Esophagus squamous epithelium (tissue), 5 donors: ENCODE data around the gene PERM1. TPM values are rescaled to one million over a fixed set of nuclear protein-coding genes. Genes with fewer than 3 reads are reported as not detected.
"Not testable (repeated sequence)": the region's sequence is repeated elsewhere in the genome, so short reads cannot be mapped to it uniquely, and the experiment has no call there.

Experiments
- DNase-seq: peaks from one replicate; lab custom pipeline; 2025; lab: John Stamatoyannopoulos, UW
- H3K27ac ChIP-seq, 4 donors: fragments of 200-600 bp; sonication (generic); one replicate each; pipeline ENCODE4 v1.5.1; 2016 to 2019; ENCODE audit warnings: mild to moderate bottlenecking in 1 of 4
- H3K27me3 ChIP-seq, 4 donors: fragments of 200-600 bp; sonication (generic); 1 replicate in 3 of 4; 2 replicates in 1 of 4; pipeline versions ENCODE4 v1.5.1 to v1.6.0; 2017 to 2021; ENCODE audit warnings: antibody characterized with exemption in 1 of 4
- H3K36me3 ChIP-seq, 3 donors: fragments of 200-600 bp; sonication (generic); one replicate each; pipeline ENCODE4 v1.5.1; 2016 to 2019
- H3K4me1 ChIP-seq, 3 donors: fragments of 200-600 bp; sonication (generic); one replicate each; pipeline ENCODE4 v1.5.1; 2017 to 2019
- H3K4me3 ChIP-seq, 4 donors: fragments of 200-600 bp; sonication (generic); 1 replicate in 3 of 4; 2 replicates in 1 of 4; pipeline ENCODE4 v1.5.1; 2016 to 2019; ENCODE audit warnings: mild to moderate bottlenecking in 2 of 4, moderate library complexity in 1 of 4
- H3K9me3 ChIP-seq, 3 donors: fragments of 200-600 bp; sonication (generic); one replicate each; pipeline ENCODE4 v1.5.1; 2016 to 2019
- CTCF ChIP-seq, 6 experiments: fragments of 450-650 bp in 4 of 6; fragments of 200-600 bp in 2 of 6; sonication (generic) in 2 of 6; IDR thresholded peaks; one replicate each; pipeline ENCODE4 v1.5.1; 2016 to 2019; ENCODE audit warnings: antibody characterized with exemption in 6 of 6, mild to moderate bottlenecking in 4 of 6, moderate library complexity in 4 of 6
- POLR2A ChIP-seq, 4 donors: fragments of 450-650 bp; IDR thresholded peaks; one replicate each; pipeline ENCODE4 v1.6.1; 2017; ENCODE audit warnings: antibody characterized with exemption in 4 of 4, mild to moderate bottlenecking in 4 of 4, moderate library complexity in 3 of 4
- WGBS, 2 donors: methylation state at CpG; one replicate each; pipeline ENCODE4 v1.1.5; 2018; 5-methylcytosine and 5-hydroxymethylcytosine counted together
- intact Hi-C: fragments of 100-400 bp; cut with DNase I; formaldehyde crosslinking; loops from one replicate; pipeline ENCODE4 v1.15.0; 2022
- total RNA-seq, 4 donors: library from RNA; depleted of rRNA; stranded (reverse); fragments of >200 nt; gene quantifications; one replicate each; pipeline ENCODE4 v1.1.0, GENCODE V29; 2016
- donor health status: DM: yes; HTN: yes; CAD: no.

The PERM1 gene
- total RNA-seq, 4 donors from 2014 or later, result not detected

DNA sequence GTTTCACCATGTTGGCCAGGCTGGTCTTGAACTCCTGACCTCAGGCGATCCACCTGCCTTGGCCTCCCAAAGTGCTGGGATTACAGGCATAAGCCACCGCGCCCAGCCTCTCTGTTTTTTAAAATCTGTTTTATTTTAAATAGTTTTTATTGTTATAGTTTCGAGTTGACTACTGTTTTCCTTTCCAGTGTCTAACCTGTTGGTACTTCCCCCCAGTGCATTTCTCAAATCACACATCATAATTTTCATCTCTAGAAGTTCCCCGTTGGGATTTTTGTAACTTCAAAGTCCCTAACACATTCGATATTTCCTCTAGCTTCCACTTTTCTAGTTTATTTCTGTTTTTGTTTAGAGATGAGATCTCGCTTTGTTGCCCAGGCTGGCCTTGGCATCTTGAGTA is 10.5 kb upstream of the PERM1 start:
- DNase-seq, result no peak
- Histone ChIP-seq H3K36me3 (no peaks in the 10 kb centered on the region), H3K4me3 (no peak overlapping the region), H3K27me3 (peaks cover 0 to 64% (median 0%) of the 10 kb centered on the region in 4 donors), H3K27ac (no peak overlapping the region), H3K9me3 (peaks cover 0 to 14% (median 6%) of the 10 kb centered on the region in 3 donors), H3K4me1 (peaks cover 0 to 7% (median 0%) of the 10 kb centered on the region in 3 donors)
- intact Hi-C loops, result no loop called here
- 72 to 86% methylated on average over 7 of the region's 7 CpGs for WGBS, 2 donors
- no peak for TF ChIP-seq POLR2A (IDR thresholded peaks at IDR 0.05)
- no peak for TF ChIP-seq CTCF (IDR thresholded peaks at IDR 0.05)

GRCh38 chr1:991895-992294 is 10.0 kb upstream of the PERM1 start:
- Histone ChIP-seq H3K27ac (no peak overlapping the region), H3K4me1 (peaks cover 0 to 5% (median 0%) of the 10 kb centered on the region in 3 donors), H3K9me3 (peaks cover 0 to 14% (median 6%) of the 10 kb centered on the region in 3 donors), H3K27me3 (peaks cover 0 to 61% (median 0%) of the 10 kb centered on the region in 4 donors), H3K4me3 (no peak overlapping the region), H3K36me3 (no peaks in the 10 kb centered on the region)
- DNase-seq, result no peak
- intact Hi-C loops, result no loop called here
- WGBS, 2 donors, result 92 to 97% methylated on average over 10 of the region's 10 CpGs
- no peak for TF ChIP-seq CTCF (IDR thresholded peaks at IDR 0.05)
- no peak for TF ChIP-seq POLR2A (IDR thresholded peaks at IDR 0.05)

GRCh38 chr1:991275-991674 is 9.4 kb upstream of the PERM1 start:
- intact Hi-C loops, DNase-seq, H3K27ac ChIP-seq, H3K4me3 ChIP-seq, H3K36me3 ChIP-seq, H3K4me1 ChIP-seq: not testable (repeated sequence)
- Histone ChIP-seq H3K27me3 (peaks cover 0 to 63% (median 0%) of the 10 kb centered on the region in 4 donors), H3K9me3 (peaks cover 0 to 14% (median 6%) of the 10 kb centered on the region in 3 donors)
- WGBS, 2 donors, result 67 to 89% methylated on average over 6 of the region's 6 CpGs

DNA sequence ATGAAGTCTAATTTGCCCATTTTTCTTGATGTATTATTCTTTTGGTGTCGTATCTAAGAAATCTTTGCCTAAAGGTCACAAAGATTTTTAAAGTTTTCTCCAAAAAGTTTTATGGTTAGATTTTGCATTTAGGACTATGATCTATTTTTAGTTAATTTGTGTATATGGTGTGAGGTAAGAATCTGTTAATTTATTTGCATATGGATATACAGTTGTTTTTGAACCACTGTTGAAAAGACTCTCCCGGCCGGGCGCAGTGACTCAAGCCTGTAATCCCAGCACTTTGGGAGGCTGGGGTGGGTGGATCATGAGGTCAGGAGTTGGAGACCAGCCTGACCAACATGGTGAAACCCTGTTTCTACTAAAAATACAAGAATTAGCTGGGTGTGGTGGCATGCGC is 6.2 kb upstream of the PERM1 start:
- H3K36me3 ChIP-seq, H3K4me1 ChIP-seq, H3K27ac ChIP-seq, intact Hi-C loops, H3K4me3 ChIP-seq, DNase-seq: not testable (repeated sequence)
- 66 to 75% methylated on average over 5 of the region's 5 CpGs for WGBS, 2 donors
- Histone ChIP-seq H3K27me3 (peaks cover 0 to 68% (median 3%) of the 10 kb centered on the region in 4 donors), H3K9me3 (peaks cover 0 to 14% (median 6%) of the 10 kb centered on the region in 3 donors)

GRCh38 chr1:985126-985525 is 3.2 kb upstream of the PERM1 start:
- DNase-seq, result no peak

DNA sequence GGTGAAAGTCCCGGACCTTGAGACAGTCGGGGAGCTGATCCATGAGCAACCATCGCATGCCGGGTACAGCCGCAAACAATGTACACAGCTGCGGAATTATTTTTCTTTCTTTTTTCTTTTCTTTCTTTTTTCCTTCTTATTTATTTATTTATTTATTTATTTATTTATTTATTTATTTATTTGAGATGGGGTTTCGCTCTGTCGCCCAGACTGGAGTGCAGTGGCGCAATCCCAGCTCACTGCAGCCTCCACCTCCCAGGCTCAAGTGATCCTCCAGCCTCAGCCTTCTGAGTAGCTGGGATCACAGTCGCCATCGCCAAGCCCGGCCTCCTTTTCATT is 2.6 kb upstream of the PERM1 start:
- Histone ChIP-seq H3K4me3 (peak overlapping the region in 1 of 4 donors; percentile 28), H3K27me3 (peaks cover 0 to 72% (median 3%) of the 10 kb centered on the region in 4 donors), H3K9me3 (no peaks in the 10 kb centered on the region), H3K27ac (no peak overlapping the region), H3K36me3 (no peaks in the 10 kb centered on the region), H3K4me1 (peaks cover 0 to 24% (median 0%) of the 10 kb centered on the region in 3 donors)
- intact Hi-C loops, result loop anchor here (5.0 kb wide), 1 partner anchor 78 kb away; no protein-coding TSS in a partner anchor
- TF ChIP-seq POLR2A (IDR thresholded peaks at IDR 0.05) (no peak), CTCF (IDR thresholded peaks at IDR 0.05) (peak in 1 of 6 experiments; percentile 10)
- WGBS, 2 donors, result 41 to 54% methylated on average over 12 of the region's 12 CpGs
- no peak for DNase-seq

More at GRCh38 chr1:985126-985525, 3.2 kb upstream of the PERM1 start:
- intact Hi-C loops, result no loop called here
- H3K27ac ChIP-seq, result no peak overlapping the region
- TF ChIP-seq CTCF (IDR thresholded peaks at IDR 0.05) (no peak), POLR2A (IDR thresholded peaks at IDR 0.05) (no peak)
- H3K27me3 ChIP-seq, result peaks cover 0 to 77% (median 3%) of the 10 kb centered on the region in 4 donors
- no peaks in the 10 kb centered on the region for H3K9me3 ChIP-seq
- no peaks in the 10 kb centered on the region for H3K36me3 ChIP-seq
- WGBS, 2 donors, result 76 to 77% methylated on average over 12 to 13 of the region's 13 CpGs
- H3K4me3 ChIP-seq, result no peak overlapping the region
- peaks cover 0 to 17% (median 0%) of the 10 kb centered on the region in 3 donors for H3K4me1 ChIP-seq
